GM06990 (cell line): ENCODE results near the gene PRM3.

Experiments
- DNase-seq: peaks from one replicate; pipeline ENCODE4 v3.0.0-alpha.2; 2011; ENCODE audit not compliant: insufficient read length; ENCODE audit errors: extremely low read depth
- H3K27me3 ChIP-seq: replicated peaks from 2 replicates; pipeline ENCODE4 v1.6.0; 2011; ENCODE audit warnings: low read length; ENCODE audit not compliant: control insufficient read depth, insufficient read depth
- H3K36me3 ChIP-seq: 2 replicates; pipeline ENCODE4 v1.5.1; 2011; ENCODE audit warnings: low read length; ENCODE audit not compliant: control insufficient read depth, insufficient read depth
- H3K4me3 ChIP-seq: replicated peaks from 2 replicates; pipeline ENCODE4 v1.5.1; 2011; ENCODE audit warnings: low read depth, mild to moderate bottlenecking, control low read depth, low read length
- TF ChIP-seq, protein P1 (sequence below): IDR thresholded peaks from 2 replicates; pipeline ENCODE4 v1.5.1; 2011; ENCODE audit warnings: low read length, control low read depth, mild to moderate bottlenecking, inconsistent platforms; ENCODE audit not compliant: insufficient read depth, poor library complexity, severe bottlenecking

PRM3 gene

DNA sequence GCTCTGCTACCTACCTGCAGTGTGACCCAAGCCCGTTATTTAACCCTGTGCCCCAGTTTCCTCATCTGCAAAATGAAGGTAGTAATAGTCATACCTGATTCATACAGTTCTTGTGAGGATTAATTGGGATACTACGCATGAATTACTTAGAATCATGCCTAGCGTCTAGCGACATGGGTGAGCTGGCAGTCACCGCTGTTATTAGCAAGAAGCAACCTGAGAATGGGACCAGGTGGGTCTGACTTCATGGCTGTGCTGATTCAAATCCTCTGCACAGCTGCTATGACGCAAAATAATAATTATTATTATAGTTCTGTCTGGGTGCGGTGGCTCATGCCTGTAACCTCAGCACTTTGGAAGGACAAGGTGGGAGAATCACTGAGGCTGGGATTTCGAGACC lies 25.3 kb downstream of the PRM3 start:
- TF ChIP-seq, protein P1, sequence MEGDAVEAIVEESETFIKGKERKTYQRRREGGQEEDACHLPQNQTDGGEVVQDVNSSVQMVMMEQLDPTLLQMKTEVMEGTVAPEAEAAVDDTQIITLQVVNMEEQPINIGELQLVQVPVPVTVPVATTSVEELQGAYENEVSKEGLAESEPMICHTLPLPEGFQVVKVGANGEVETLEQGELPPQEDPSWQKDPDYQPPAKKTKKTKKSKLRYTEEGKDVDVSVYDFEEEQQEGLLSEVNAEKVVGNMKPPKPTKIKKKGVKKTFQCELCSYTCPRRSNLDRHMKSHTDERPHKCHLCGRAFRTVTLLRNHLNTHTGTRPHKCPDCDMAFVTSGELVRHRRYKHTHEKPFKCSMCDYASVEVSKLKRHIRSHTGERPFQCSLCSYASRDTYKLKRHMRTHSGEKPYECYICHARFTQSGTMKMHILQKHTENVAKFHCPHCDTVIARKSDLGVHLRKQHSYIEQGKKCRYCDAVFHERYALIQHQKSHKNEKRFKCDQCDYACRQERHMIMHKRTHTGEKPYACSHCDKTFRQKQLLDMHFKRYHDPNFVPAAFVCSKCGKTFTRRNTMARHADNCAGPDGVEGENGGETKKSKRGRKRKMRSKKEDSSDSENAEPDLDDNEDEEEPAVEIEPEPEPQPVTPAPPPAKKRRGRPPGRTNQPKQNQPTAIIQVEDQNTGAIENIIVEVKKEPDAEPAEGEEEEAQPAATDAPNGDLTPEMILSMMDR = no peak
- H3K4me3 ChIP-seq = no peak overlapping the region
- no peaks in the 10 kb centered on the region for H3K27me3 ChIP-seq
- peaks cover 2% of the 10 kb centered on the region; the same call in 1 of the 2 replicates for H3K36me3 ChIP-seq
- DNase-seq = no peak

DNA sequence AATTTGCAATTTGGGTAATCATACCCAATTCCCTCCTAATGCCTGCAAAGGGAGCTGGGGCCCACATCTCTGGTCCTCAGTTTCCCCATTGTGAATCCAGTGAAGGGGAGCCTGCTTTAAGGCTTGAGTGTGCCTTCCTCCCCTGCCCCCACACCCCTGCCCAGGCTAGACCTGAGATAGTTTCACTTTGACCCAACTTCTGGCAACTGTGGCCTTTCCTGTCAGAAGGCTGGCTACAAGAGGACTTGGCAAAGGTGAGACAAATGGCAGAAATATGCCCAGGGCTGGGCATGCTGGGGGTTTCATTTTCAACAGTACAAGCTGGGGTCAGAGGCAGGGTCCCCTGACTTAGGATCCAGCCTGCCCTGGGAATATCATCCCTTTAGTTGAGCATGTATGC lies 27.4 kb downstream of the PRM3 start:
- TF ChIP-seq, protein P1 = no peak
- Histone ChIP-seq H3K4me3 (no peak overlapping the region), H3K27me3 (no peaks in the 10 kb centered on the region), H3K36me3 (no peaks in the 10 kb centered on the region)
- no peak for DNase-seq

DNA sequence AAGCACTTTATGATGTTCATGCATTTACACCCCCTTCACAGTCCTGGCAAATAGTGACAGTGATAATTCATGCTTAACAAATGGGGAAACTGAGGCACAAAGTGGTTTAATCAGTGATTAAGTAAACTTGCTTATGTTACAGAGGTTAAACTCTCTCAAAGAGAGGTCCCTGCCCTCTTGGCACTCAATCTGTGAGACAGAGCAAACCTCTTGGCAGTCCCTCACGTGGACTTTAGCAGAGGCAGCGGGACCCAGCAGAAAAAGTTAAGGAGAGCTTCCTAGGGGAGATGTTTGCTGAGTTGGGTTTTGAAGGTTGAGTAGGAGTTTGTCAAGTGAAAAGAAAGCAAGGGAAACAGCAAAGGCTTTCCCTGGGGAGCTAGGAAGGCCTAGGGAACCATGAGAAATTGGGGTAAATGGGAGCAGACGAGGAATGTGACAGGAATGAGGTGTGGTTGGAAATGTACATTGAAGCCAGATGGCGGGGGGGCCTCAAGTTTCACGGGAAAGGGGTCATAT lies 28.1 kb downstream of the PRM3 start:
- no peak for DNase-seq
- TF ChIP-seq, protein P1 = no peak
- H3K27me3 ChIP-seq = no peaks in the 10 kb centered on the region
- H3K36me3 ChIP-seq = no peaks in the 10 kb centered on the region
- no peak overlapping the region for H3K4me3 ChIP-seq

DNA sequence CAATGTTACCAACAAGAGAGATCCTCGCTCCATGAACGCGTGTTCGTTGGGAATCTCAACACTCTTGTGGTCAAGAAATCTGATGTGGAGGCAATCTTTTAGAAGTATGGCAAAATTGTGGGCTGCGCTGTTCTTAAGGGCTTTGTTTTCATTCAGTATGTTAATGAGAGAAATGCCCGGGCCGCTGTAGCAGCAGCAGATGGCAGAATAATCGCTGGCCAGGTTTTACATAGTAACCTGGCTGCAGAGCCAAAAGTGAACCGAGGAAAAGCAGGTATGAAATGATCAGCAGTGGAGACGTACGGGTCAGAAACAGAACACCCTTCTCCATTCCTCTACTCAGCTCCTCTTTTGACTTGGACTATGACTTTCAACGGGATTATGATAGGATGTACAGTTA lies 30.8 kb downstream of the PRM3 start:
- Histone ChIP-seq H3K27me3 (no peaks in the 10 kb centered on the region), H3K4me3 (no peak overlapping the region), H3K36me3 (no peaks in the 10 kb centered on the region)
- TF ChIP-seq, protein P1 = no peak
- no peak for DNase-seq

DNA sequence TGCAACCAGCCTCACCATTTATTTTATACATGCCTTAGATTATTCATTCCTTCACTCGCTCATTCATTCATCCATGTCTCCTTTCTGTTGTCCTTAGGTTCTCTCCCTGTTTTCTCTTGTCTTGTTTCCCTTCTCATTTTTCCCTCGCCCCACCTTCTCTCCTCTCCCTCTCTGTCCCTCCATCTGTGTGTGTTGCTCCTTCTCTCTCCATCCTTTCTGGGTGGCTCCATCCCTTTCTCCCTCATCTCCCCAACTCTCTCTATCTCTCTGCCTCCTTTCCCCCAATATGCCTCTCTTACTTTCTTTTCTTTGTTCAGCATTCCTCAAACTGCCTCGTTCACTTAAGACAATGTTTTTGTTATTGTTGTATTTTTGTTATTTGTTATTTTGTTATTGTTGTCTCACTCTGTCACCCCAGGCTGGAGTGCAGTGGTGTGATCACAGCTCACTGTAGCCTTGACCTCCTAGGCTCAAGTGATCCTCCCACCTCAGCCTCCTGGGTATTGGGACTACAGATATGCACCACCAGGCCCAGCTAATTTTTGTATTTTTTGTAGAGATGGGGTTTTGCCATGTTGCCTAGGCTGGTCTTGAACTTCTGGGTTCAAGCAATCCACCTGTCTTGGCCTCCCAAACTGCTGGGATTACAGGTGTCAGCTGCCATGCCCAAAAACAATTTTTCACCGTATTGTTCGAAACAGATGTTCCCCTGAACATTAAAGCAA lies 31.8 kb downstream of the PRM3 start:
- Histone ChIP-seq H3K27me3 (no peaks in the 10 kb centered on the region), H3K4me3 (no peak overlapping the region), H3K36me3 (no peaks in the 10 kb centered on the region)
- TF ChIP-seq, protein P1 = no peak
- no peak for DNase-seq
